ENCODE results near the gene PREX1. TPM values are rescaled to one million over a fixed set of nuclear protein-coding genes. Genes with fewer than 3 reads are reported as not detected.

PREX1 gene
- total and polyA plus RNA-seq, 4 donors, result 29.5 to 121 (median 69.3) TPM

DNA sequence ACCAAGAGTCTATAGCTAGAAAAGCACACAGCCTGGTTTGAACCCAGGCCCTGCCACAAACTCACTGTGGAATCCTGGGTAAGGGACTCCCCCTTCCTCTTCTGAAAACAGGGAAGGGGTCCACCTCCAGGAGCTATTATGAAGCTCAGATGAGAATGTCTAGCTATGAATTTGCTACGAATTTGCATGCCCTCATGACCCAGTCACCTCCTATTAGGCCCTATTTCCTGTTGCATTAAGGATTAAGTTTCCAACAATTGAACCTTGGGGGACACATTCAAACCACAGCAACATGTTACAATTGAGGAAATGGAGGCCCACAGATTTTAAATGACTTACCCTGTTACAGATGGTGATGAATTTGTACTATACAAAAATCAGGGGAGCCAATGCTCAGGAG lies 46.2 kb downstream of the PREX1 start:
- Histone ChIP-seq H3K4me1 (ENCODE audit: control insufficient read depth in 5 of 5, insufficient read depth in 5 of 5, low read length in 5 of 5) (peaks cover 0 to 15% (median 4%) of the 10 kb centered on the region in 5 donors), H3K9ac (ENCODE audit: insufficient read depth in 1 of 2, low read length in 2 of 2) (no peak overlapping the region), H3K27ac (ENCODE audit: low read depth in 1 of 2, low read length in 1 of 2) (no peak overlapping the region), H3K4me3 (no peak overlapping the region), H3K9me3 (ENCODE audit: control insufficient read depth in 4 of 4, insufficient read depth in 3 of 4, low read length in 3 of 4) (peaks cover 0 to under 1% (median 0%) of the 10 kb centered on the region in 4 donors), H3K27me3 (ENCODE audit: control insufficient read depth in 3 of 3, insufficient read depth in 3 of 3, low read length in 2 of 3) (peaks cover 0 to 28% (median 0%) of the 10 kb centered on the region in 3 donors), H3K36me3 (ENCODE audit: control insufficient read depth in 4 of 4, insufficient read depth in 4 of 4, low read length in 4 of 4) (no peaks in the 10 kb centered on the region)
- no peak for DNase-seq
- no peak for TF ChIP-seq CTCF (IDR thresholded peaks at IDR 0.05; ENCODE audit: control extremely low read depth, extremely low read depth)
- ATAC-seq (ENCODE audit: insufficient read depth, low FRiP score), result no peak
- WGBS, 2 donors, result 19 to 41% methylated on average over 1 of the region's 1 CpG

DNA sequence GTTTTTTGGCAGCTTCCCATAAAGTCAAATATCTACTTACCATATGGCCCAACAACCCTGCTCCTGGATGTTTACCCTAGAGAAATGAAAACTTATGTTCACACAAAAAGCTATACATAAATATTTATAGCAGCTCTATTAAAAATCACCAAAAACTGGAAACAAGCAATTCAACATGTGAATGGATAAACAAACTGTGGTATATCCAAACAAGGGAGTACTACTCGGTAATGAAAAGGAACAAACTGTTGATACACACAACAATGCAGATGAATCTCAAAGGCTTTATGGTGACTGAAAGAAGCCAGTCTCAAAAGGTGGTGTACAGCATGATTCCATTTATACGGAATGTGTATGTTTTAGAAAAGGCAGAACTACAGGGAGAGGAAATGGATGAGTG lies 48.4 kb downstream of the PREX1 start:
- peaks cover 0 to 12% (median 0%) of the 10 kb centered on the region in 4 donors for H3K9me3 ChIP-seq (ENCODE audit: control insufficient read depth in 4 of 4, insufficient read depth in 3 of 4, low read length in 3 of 4)
- H3K27me3 ChIP-seq (ENCODE audit: control insufficient read depth in 3 of 3, insufficient read depth in 3 of 3, low read length in 2 of 3), result peaks cover 0 to 23% (median 0%) of the 10 kb centered on the region in 3 donors
- DNase-seq (no peak), ATAC-seq (ENCODE audit: insufficient read depth, low FRiP score) (no peak)
- H3K27ac ChIP-seq (ENCODE audit: low read depth in 1 of 2, low read length in 1 of 2), result no peak overlapping the region
- H3K4me1 ChIP-seq (ENCODE audit: control insufficient read depth in 5 of 5, insufficient read depth in 5 of 5, low read length in 5 of 5), result peaks cover 0 to 26% (median 4%) of the 10 kb centered on the region in 5 donors
- no peak overlapping the region for H3K9ac ChIP-seq (ENCODE audit: insufficient read depth in 1 of 2, low read length in 2 of 2)
- WGBS, 2 donors, result 88 to 90% methylated on average over 2 of the region's 2 CpGs
- no peaks in the 10 kb centered on the region for H3K36me3 ChIP-seq (ENCODE audit: control insufficient read depth in 4 of 4, insufficient read depth in 4 of 4, low read length in 4 of 4)
- TF ChIP-seq CTCF (IDR thresholded peaks at IDR 0.05; ENCODE audit: control extremely low read depth, extremely low read depth), result no peak
- H3K4me3 ChIP-seq, result no peak overlapping the region

DNA sequence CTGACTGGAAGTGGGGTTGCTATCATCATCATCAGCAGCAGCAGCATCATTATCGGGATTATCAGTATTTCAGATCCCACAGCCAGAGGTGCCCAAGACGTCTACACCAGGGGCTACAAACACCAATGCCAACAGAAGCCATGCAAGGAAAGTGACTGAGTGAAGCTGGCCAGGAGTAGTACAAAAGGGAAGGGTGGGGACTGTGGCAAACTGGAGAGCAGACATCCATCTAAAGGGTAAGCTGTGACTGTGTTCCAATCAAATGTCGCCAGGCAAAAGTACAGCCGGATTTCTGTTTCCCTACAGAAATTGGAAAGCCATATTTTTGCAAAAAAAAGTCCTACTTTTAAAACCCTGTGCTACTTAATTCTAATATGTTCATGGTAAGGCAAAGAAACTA lies 50.0 kb downstream of the PREX1 start:
- Histone ChIP-seq H3K36me3 (ENCODE audit: control insufficient read depth in 4 of 4, insufficient read depth in 4 of 4, low read length in 4 of 4) (no peaks in the 10 kb centered on the region), H3K27me3 (ENCODE audit: control insufficient read depth in 3 of 3, insufficient read depth in 3 of 3, low read length in 2 of 3) (peaks cover 0 to 19% (median 0%) of the 10 kb centered on the region in 3 donors), H3K27ac (ENCODE audit: low read depth in 1 of 2, low read length in 1 of 2) (peak overlapping the region in 1 of 2 donors; percentile 4), H3K4me3 (no peak overlapping the region), H3K9ac (ENCODE audit: insufficient read depth in 1 of 2, low read length in 2 of 2) (no peak overlapping the region), H3K9me3 (ENCODE audit: control insufficient read depth in 4 of 4, insufficient read depth in 3 of 4, low read length in 3 of 4) (peaks cover 0 to 12% (median 0%) of the 10 kb centered on the region in 4 donors), H3K4me1 (ENCODE audit: control insufficient read depth in 5 of 5, insufficient read depth in 5 of 5, low read length in 5 of 5) (peaks cover 0 to 28% (median 0%) of the 10 kb centered on the region in 5 donors)
- DNase-seq (no peak), ATAC-seq (ENCODE audit: insufficient read depth, low FRiP score) (no peak)
- TF ChIP-seq CTCF (IDR thresholded peaks at IDR 0.05; ENCODE audit: control extremely low read depth, extremely low read depth), result no peak
- WGBS, 2 donors, result 87 to 89% methylated on average over 4 of the region's 4 CpGs

DNA sequence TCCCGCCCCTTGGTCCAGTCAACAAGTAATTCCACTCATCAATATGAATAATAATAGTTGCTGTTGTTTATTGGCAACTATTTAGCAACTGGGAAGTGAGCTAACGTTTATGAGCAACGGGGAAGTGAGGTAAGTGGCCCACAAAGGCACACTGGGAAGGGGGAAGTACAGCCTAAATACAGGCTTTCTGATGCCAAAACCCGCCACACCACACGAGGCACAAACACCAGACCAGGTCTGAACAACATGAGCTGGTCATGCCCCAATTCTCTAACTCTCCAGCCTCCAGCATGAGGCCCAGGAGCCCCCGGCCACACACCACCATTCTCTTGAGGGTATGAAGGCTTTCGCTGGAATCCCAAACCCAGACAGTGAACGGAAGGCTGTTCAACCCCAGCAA lies 50.8 kb downstream of the PREX1 start:
- DNase-seq (no peak), ATAC-seq (ENCODE audit: insufficient read depth, low FRiP score) (no peak)
- Histone ChIP-seq H3K27ac (ENCODE audit: low read depth in 1 of 2, low read length in 1 of 2) (peak overlapping the region in 1 of 2 donors; percentile 76), H3K4me3 (no peak overlapping the region), H3K9me3 (ENCODE audit: control insufficient read depth in 4 of 4, insufficient read depth in 3 of 4, low read length in 3 of 4) (peaks cover 0 to 12% (median 0%) of the 10 kb centered on the region in 4 donors), H3K36me3 (ENCODE audit: control insufficient read depth in 4 of 4, insufficient read depth in 4 of 4, low read length in 4 of 4) (no peaks in the 10 kb centered on the region), H3K9ac (ENCODE audit: insufficient read depth in 1 of 2, low read length in 2 of 2) (no peak overlapping the region), H3K27me3 (ENCODE audit: control insufficient read depth in 3 of 3, insufficient read depth in 3 of 3, low read length in 2 of 3) (peaks cover 0 to 15% (median 0%) of the 10 kb centered on the region in 3 donors), H3K4me1 (ENCODE audit: control insufficient read depth in 5 of 5, insufficient read depth in 5 of 5, low read length in 5 of 5) (peaks cover 0 to 28% (median 0%) of the 10 kb centered on the region in 5 donors)
- WGBS, 2 donors, result 50 to 72% methylated on average over 8 of the region's 8 CpGs
- no peak for TF ChIP-seq CTCF (IDR thresholded peaks at IDR 0.05; ENCODE audit: control extremely low read depth, extremely low read depth)

Measured in lung (tissue), 12 donors.